COLO668 (cell line): ENCODE measurements around the gene RNF144A.

Experiments used
- DNase-seq: peaks from one replicate; lab custom pipeline; 2025; ENCODE audit not compliant: unreplicated experiment; lab: John Stamatoyannopoulos, UW

RNF144A gene

GRCh38 chr2:7020059-7020458 is 102.8 kb downstream of the RNF144A start:
- no peak for DNase-seq

GRCh38 chr2:7020468-7020867 is 103.3 kb downstream of the RNF144A start:
- peak; percentile 27 for DNase-seq

- DNase-seq, result no peak
These were observed 103.8 kb downstream of the RNF144A start for GRCh38 chr2:7020939-7021470.

- no peak for DNase-seq
These were observed 105.5 kb downstream of the RNF144A start for GRCh38 chr2:7022492-7023385.

GRCh38 chr2:7023542-7023941 is 106.3 kb downstream of the RNF144A start:
- DNase-seq, result no peak

- DNase-seq, result no peak
These were observed 107.0 kb downstream of the RNF144A start for GRCh38 chr2:7024261-7024660.

- no peak for DNase-seq
These were observed 107.9 kb downstream of the RNF144A start for GRCh38 chr2:7025082-7025481.

- peak; percentile 9 for DNase-seq
These were observed 109.5 kb downstream of the RNF144A start for GRCh38 chr2:7026742-7027141.

GRCh38 chr2:7027411-7027810 is 110.2 kb downstream of the RNF144A start:
- DNase-seq, result no peak

- no peak for DNase-seq
These were observed 110.9 kb downstream of the RNF144A start for GRCh38 chr2:7027956-7028655.

- no peak for DNase-seq
These were observed 111.6 kb downstream of the RNF144A start for GRCh38 chr2:7028846-7029245.

- peak; percentile 12 for DNase-seq
These were observed 112.3 kb downstream of the RNF144A start for GRCh38 chr2:7029291-7030059.

GRCh38 chr2:7030810-7031209 is 113.6 kb downstream of the RNF144A start:
- peak; percentile 12 for DNase-seq

- DNase-seq, result peak; percentile 97
These were observed 114.5 kb downstream of the RNF144A start for GRCh38 chr2:7031547-7032245.

- no peak for DNase-seq
These were observed 115.2 kb downstream of the RNF144A start for GRCh38 chr2:7032371-7032770.

GRCh38 chr2:7033136-7033960 is 116.1 kb downstream of the RNF144A start:
- no peak for DNase-seq

GRCh38 chr2:7034303-7034702 is 117.1 kb downstream of the RNF144A start:
- DNase-seq, result peak; percentile 83

- no peak for DNase-seq
These were observed 118.7 kb downstream of the RNF144A start for GRCh38 chr2:7035884-7036283.
